H54 (cell line): ENCODE data around the gene USP4.
"Not testable (repeated sequence)": the region's sequence is repeated elsewhere in the genome, so short reads cannot be mapped to it uniquely, and the experiment has no call there.

Experiments
- DNase-seq: peaks from one replicate; pipeline ENCODE4 v3.0.0; 2011; ENCODE audit warnings: low spot score, mixed read lengths; ENCODE audit not compliant: insufficient read length
- FAIRE-seq: peaks from 3 replicates; lab custom pipeline; 2011; peaks lifted over from hg19 to GRCh38; lab: Jason Lieb, UNC
- POLR2A ChIP-seq: IDR thresholded peaks from 2 replicates; pipeline ENCODE4 v1.6.1; 2011; ENCODE audit warnings: low read depth, mild to moderate bottlenecking, low read length

The USP4 gene

DNA sequence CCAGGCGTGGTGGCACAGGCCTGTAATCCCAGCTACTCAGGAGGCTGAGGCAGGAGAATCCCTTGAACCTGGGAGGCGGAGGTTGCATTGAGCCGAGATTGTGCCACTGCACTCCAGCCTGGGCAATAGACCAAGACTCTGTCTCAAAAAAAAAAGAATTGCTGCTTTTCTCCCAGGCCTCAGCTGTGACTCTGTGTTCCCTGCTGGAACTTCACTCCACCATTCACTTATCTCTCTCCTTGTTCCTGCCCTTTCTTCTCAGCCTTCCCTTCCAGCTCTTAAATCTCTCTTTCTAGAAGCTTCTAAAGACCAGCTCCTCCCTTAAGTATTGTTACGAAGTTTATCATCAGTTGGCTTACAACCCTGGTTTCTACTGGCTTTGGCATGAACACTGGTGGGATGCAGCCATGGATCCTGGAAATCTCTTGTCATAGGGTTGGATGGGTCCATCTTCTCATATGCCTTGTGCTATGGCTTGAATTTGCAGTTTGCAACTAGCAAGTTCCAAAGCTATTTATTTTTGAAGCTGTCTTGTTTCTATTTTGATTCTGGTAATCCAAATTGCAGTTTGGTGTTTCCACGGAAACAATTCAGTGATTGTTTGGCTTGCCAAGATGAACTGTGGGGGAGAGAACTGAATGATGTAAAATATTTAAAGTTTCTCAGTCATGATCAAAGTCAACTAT is 73.3 kb downstream of the USP4 start:
- TF ChIP-seq POLR2A = no peak
- DNase-seq (no peak), FAIRE-seq (no peak)

DNA sequence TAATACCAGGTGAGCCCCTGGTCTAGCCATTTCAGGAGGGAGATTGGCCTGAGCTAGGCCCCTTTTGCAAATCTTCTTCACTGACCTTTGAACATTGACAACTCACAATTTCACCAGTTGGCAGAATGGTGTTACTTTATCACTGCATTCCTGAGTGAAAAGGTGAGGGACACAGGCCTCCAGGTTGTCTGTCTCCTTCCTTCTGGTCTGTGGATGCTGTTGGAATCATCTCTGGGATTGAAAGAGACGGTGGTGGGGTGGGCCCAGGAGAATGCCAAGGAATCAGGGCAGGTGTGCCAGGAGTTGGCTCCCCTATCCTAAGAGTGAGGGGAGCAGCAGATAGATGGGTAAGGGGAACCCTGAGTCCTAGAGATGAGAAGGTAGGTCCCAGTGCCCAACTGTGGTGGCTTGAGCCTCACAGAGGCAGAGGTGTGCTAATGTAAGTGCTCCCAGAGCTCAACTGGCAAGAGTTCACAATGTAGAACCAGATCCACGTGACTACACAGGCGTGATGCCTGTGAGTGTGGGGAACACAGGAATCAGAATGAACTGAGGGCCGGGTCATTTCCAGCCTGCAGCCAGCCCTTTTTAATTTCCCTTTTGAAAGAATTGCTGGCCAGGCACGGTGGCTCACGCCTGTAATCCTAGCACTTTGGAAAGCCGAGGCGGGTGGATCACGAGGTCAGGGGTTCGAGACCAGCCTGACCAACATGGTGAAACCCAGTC is 74.0 kb downstream of the USP4 start:
- no peak for FAIRE-seq
- TF ChIP-seq POLR2A = no peak
- no peak for DNase-seq

- DNase-seq (no peak), FAIRE-seq (no peak)
- TF ChIP-seq POLR2A = no peak
These were observed 76.5 kb downstream of the USP4 start for GRCh38 chr3:49263159-49263889.

- no peak for DNase-seq
- no peak for TF ChIP-seq POLR2A
- no peak for FAIRE-seq
These were observed 79.0 kb downstream of the USP4 start for GRCh38 chr3:49260806-49261324.

GRCh38 chr3:49257187-49257586 is 82.7 kb downstream of the USP4 start:
- FAIRE-seq = no peak
- no peak for DNase-seq
- no peak for TF ChIP-seq POLR2A

- DNase-seq (no peak), FAIRE-seq (no peak)
- TF ChIP-seq POLR2A = no peak
These were observed 83.9 kb downstream of the USP4 start for GRCh38 chr3:49255718-49256511.

DNA sequence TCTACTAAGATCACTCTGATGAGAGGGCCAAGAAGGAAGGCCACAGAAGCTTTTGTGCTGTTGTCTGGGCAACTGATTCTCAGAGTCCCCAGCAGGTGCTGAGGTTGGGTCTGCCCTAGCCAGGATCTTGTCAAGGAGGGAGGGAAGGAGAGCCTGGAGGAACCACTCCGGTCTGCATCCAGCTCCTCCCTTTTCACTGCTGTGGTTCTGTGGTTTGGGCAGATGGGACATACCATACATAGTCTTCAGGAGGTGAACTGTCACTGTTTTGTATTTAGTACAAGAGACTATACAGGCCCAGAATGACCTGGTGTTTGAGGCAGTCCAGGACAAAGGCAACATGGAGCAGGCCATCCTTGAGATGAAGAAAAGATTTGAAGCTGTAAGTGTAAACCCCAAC is 84.7 kb downstream of the USP4 start:
- DNase-seq (no peak), FAIRE-seq (no peak)
- no peak for TF ChIP-seq POLR2A

DNA sequence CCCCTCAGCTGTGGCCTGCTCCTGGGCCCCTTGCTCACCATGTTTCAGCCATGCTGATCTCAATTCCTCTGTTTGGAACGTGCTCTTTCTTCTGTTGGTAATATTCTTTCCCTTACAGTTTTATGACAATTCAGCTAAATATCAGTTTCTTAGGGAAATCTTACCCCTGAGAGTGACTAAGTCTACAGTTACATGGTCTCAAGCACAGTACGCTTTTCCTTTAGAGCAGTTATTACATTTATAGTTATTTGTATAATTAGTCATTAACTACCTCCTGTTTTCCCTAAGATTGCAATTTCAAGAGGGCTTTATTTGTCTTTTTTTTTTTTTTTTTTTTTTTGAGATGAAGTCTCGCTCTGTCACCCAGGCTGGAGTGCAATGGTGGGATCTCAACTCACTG is 86.3 kb downstream of the USP4 start:
- no peak for TF ChIP-seq POLR2A
- FAIRE-seq = no peak
- no peak for DNase-seq

DNA sequence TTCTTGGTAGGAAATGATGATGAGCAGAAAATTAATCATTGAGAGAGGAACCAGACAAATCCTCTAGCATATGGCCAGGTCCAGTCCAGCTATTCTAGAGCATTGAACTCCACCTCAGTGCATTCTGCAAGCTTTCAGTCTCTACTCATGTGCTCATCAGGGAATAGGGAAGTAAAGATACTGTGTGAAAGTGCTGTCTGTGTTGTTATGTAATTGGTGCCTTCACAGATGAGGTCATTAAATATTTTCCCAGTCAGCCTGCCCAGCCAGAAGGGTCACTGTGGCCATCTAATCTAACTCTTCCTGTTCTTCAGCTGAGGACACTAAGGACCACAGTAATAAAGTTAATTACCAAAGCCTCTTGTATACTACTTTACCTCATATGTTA is 91.0 kb downstream of the USP4 start:
- DNase-seq (no peak), FAIRE-seq (no peak)
- no peak for TF ChIP-seq POLR2A

- no peak for TF ChIP-seq POLR2A
- FAIRE-seq = no peak
These were observed 95.2 kb downstream of the USP4 start for GRCh38 chr3:49244581-49245205.

DNA sequence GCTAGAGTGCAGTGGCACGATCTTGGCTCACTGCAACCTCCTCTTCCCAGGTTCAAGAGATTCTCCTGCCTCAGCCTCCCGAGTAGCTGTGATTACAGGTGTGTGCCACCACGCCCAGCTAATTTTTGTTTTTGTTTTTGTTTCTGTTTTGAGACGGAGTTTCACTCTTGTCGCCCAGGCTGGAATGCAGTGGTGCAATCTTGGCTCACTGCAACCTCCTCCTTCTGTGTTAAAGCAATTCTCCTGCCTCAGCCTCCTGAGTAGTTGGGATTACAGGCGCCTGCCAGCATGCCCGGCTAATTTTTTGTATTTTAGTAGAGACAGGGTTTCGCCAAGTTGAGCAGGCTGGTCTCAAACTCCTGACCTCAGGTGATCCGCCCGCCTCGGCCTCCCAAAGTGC is 99.8 kb downstream of the USP4 start:
- not testable (repeated sequence) for FAIRE-seq

More at GRCh38 chr3:49244581-49245205, 95.2 kb downstream of the USP4 start:
- no peak for DNase-seq

GRCh38 chr3:49238274-49239127 is 101.4 kb downstream of the USP4 start:
- no peak for TF ChIP-seq POLR2A
- FAIRE-seq (no peak), DNase-seq (no peak)

More for the DNA sequence above, 99.8 kb downstream of the USP4 start:
- not testable (repeated sequence) for DNase-seq

DNA sequence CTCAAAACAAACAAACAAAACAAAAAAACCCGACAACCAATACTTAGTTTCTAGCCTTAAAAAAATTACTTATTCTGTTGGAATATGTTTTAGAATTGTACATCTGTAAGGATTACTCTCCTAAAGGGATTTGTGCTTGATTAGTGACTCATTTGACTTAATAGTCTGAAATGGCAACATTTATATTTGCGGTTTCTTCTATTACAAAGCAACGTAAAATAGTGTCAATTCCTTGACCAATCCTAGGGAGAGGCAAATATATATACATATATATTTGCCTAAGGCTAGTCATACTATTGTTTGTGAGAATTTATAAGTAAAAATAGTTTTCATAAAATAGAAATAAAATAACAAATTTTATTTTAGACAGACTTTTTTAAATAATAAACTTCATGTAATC is 102.5 kb downstream of the USP4 start:
- no peak for TF ChIP-seq POLR2A

More for the DNA sequence above, 102.5 kb downstream of the USP4 start:
- no peak for DNase-seq
- FAIRE-seq = no peak
